Nephron progenitor cell (in vitro differentiated cells): ENCODE data around the gene ADAMTS18.

Source experiments
- DNase-seq: peaks from one replicate; pipeline ENCODE4 v3.0.0; 2021
- H3K27ac Mint-ChIP-seq: 2 replicates; pipeline ENCODE4 v1.8.0; 2021; ENCODE audit warnings: mild to moderate bottlenecking, moderate library complexity, mixed read lengths
- H3K27me3 Mint-ChIP-seq: 2 replicates; pipeline ENCODE4 v1.8.0; 2021; ENCODE audit warnings: mild to moderate bottlenecking, low read depth, mixed read lengths; ENCODE audit not compliant: poor library complexity
- H3K36me3 Mint-ChIP-seq: 2 replicates; pipeline ENCODE4 v1.8.0; 2021; ENCODE audit warnings: low read depth, mixed read lengths
- H3K4me1 Mint-ChIP-seq: 2 replicates; pipeline ENCODE4 v1.8.0; 2021; ENCODE audit warnings: mixed read lengths
- H3K4me3 Mint-ChIP-seq: 2 replicates; pipeline ENCODE4 v1.8.0; 2021; ENCODE audit warnings: mild to moderate bottlenecking, moderate library complexity, mixed read lengths
- H3K9me3 Mint-ChIP-seq: 2 replicates; pipeline ENCODE4 v1.8.0; 2021; ENCODE audit warnings: mild to moderate bottlenecking, moderate library complexity, mixed read lengths
- TF ChIP-seq, protein P1 (sequence below): fragments of 200-600 bp; sonication (generic); IDR thresholded peaks from 2 replicates; pipeline ENCODE4 v1.5.0; 2021; ENCODE audit warnings: antibody characterized with exemption

Gene ADAMTS18

DNA sequence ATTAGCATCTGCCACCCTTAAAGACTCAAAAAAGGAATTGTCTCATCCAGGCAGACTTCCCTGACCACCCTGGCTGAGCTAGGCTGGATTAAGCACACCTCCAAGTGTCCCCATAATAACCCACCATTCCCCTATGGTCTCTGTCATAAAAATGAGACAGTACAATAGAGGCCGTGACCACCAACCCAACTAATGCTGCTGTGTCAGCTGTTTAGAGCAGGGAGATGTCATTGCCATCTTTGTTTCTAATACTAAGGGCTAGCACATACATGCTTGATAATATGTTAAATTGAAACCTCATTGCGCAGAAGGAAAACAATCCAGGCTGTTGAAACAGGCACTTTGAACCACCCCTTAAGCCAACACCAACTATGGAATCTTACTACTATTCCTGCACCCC is 7.2 kb upstream of the ADAMTS18 start:
- no peak overlapping the region for H3K4me3 Mint-ChIP-seq
- DNase-seq = no peak
- TF ChIP-seq, protein P1, sequence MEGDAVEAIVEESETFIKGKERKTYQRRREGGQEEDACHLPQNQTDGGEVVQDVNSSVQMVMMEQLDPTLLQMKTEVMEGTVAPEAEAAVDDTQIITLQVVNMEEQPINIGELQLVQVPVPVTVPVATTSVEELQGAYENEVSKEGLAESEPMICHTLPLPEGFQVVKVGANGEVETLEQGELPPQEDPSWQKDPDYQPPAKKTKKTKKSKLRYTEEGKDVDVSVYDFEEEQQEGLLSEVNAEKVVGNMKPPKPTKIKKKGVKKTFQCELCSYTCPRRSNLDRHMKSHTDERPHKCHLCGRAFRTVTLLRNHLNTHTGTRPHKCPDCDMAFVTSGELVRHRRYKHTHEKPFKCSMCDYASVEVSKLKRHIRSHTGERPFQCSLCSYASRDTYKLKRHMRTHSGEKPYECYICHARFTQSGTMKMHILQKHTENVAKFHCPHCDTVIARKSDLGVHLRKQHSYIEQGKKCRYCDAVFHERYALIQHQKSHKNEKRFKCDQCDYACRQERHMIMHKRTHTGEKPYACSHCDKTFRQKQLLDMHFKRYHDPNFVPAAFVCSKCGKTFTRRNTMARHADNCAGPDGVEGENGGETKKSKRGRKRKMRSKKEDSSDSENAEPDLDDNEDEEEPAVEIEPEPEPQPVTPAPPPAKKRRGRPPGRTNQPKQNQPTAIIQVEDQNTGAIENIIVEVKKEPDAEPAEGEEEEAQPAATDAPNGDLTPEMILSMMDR = no peak
- no peaks in the 10 kb centered on the region for H3K9me3 Mint-ChIP-seq
- peaks cover 22% of the 10 kb centered on the region for H3K27me3 Mint-ChIP-seq
- H3K27ac Mint-ChIP-seq = no peak overlapping the region
- no peaks in the 10 kb centered on the region for H3K36me3 Mint-ChIP-seq
- H3K4me1 Mint-ChIP-seq = peaks cover 36% of the 10 kb centered on the region

DNA sequence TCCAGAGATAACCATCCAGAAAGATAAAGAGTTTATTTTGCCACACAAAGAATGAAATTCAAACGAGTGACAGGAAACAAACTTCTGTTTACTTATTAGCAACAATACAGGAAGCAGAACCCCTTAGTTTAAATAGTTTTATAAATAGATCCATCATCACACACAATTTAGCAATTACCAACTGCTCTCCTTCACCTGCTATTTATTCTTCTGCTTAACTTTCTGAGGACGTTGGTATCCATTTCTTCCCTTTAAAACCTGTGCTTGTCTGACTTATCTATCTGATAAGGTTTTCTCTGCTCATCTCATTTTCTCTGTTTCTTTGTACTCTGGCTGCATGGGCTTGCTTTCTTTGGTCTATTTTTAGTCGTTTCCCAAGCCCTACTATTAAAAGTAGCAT is 4.3 kb upstream of the ADAMTS18 start:
- H3K9me3 Mint-ChIP-seq = no peaks in the 10 kb centered on the region
- H3K4me1 Mint-ChIP-seq = peaks cover 49% of the 10 kb centered on the region
- H3K4me3 Mint-ChIP-seq = no peak overlapping the region
- DNase-seq = no peak
- no peak overlapping the region for H3K27ac Mint-ChIP-seq
- H3K27me3 Mint-ChIP-seq = peaks cover 45% of the 10 kb centered on the region
- TF ChIP-seq, protein P1 = no peak
- H3K36me3 Mint-ChIP-seq = no peaks in the 10 kb centered on the region

DNA sequence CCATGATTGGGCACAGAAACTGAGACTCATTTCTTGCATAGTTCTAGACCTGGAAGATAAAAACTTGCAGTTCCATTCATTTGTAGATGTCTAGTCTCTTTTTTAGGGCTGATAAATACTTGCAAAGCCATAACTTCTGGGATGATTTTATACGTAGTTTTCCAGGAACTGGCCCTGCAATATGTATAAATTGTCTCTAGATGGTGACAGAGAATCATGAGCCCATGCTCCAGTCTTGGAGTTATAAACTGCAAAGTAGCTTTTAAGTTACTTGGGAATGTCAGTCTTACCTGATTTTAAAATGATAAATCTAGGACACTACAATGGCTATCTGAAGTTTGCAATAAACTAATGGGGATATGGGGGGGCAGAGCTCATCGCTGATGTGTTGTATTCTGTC is 3.0 kb upstream of the ADAMTS18 start:
- TF ChIP-seq, protein P1 = peak; percentile 46
- Mint-ChIP-seq H3K4me3 (no peak overlapping the region), H3K27ac (no peak overlapping the region), H3K27me3 (peaks cover 52% of the 10 kb centered on the region), H3K4me1 (peaks cover 51% of the 10 kb centered on the region), H3K9me3 (no peaks in the 10 kb centered on the region), H3K36me3 (no peaks in the 10 kb centered on the region)
- no peak for DNase-seq

DNA sequence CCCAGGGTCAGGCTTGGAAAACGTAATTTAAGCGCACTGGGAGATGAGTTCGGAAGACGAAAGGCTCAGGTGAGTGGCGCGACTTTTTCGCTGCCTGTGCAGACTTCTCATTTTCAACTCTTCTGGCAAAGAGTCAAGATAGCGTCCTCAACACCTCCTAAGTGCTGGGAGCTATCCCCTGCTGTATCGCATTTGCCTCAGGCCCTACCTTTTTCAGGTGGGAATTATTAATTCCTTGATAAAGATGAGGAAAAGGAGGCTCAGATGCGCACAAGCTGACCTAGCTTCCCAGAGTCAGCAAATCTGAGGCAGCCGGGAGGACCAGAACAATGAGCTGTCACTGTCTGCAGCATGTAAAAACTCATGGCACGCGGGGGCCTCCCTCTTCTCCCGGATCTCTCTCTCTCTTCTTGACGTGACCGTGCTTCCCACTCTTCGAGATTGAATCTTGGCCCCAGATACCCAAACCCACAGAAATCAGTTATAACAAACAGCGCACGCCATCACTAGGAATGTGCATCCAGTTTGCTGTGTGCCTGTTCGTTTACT is 512 bp upstream of the ADAMTS18 start:
- H3K4me3 Mint-ChIP-seq = peak overlapping the region; percentile 76
- H3K27ac Mint-ChIP-seq = no peak overlapping the region
- no peaks in the 10 kb centered on the region for H3K9me3 Mint-ChIP-seq
- no peak for DNase-seq
- peaks cover 66% of the 10 kb centered on the region for H3K4me1 Mint-ChIP-seq
- TF ChIP-seq, protein P1 = no peak
- H3K27me3 Mint-ChIP-seq = peaks cover 70% of the 10 kb centered on the region
- no peaks in the 10 kb centered on the region for H3K36me3 Mint-ChIP-seq

DNA sequence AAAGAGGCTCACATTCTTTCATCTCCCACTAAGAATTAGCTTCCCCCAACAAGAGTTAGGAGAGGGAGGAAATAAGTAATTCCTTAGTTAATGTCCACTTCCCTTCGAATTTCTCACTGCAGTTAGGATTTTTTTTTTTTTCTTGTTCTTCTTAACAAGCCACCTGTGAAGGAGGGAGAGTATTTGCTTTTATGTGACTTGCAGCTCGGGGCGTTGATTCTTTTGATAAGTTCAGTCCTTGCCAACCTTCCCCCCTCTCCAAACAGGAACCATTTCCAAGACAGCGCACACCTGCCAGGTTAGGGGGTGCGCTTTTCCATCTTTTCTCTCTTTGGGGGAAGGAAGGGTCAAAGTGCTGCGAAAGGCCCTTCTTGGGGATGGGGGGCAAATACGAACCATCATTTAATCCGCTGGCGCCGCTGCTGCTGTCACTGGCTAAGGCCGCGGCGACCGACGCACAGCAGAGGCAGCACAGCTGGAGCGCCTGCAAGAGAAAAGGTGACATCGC is 758 bp downstream of the ADAMTS18 start:
- peaks cover 73% of the 10 kb centered on the region for H3K27me3 Mint-ChIP-seq
- H3K36me3 Mint-ChIP-seq = peaks cover 2% of the 10 kb centered on the region
- no peak for DNase-seq
- H3K4me3 Mint-ChIP-seq = peak overlapping the region; percentile 80
- peaks cover 66% of the 10 kb centered on the region for H3K4me1 Mint-ChIP-seq
- TF ChIP-seq, protein P1 = no peak
- no peak overlapping the region for H3K27ac Mint-ChIP-seq
- H3K9me3 Mint-ChIP-seq = peaks cover 2% of the 10 kb centered on the region

DNA sequence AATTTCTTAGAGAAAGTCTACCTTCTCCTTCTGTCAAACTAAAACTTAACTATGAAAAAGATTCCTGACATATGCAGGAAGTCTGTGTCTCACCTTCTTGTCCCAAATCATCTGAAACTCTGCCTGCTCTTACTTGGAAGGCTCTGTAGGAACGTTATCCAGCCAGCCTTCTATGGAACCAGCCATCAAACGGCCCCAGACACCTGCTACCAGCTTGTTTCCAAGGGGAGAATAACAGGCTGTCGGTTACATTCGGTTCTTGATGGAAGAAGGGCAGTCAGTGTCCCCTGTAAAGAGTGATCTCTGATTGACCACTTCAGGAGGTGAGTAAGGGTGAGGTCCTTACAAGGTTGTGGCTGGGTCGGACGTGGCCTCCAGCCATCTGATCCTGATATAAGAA is 1.7 kb downstream of the ADAMTS18 start:
- peak overlapping the region; percentile 80 for H3K4me3 Mint-ChIP-seq
- TF ChIP-seq, protein P1 = no peak
- H3K36me3 Mint-ChIP-seq = peaks cover 7% of the 10 kb centered on the region
- H3K4me1 Mint-ChIP-seq = peaks cover 57% of the 10 kb centered on the region
- peaks cover 73% of the 10 kb centered on the region for H3K27me3 Mint-ChIP-seq
- H3K9me3 Mint-ChIP-seq = peaks cover 10% of the 10 kb centered on the region
- H3K27ac Mint-ChIP-seq = no peak overlapping the region
- DNase-seq = no peak
